ENCODE results near the gene XYLT2. TPM values are rescaled to one million over a fixed set of nuclear protein-coding genes. Genes with fewer than 3 reads are reported as not detected.

XYLT2 gene
- total and polyA plus RNA-seq, 2 experiments from 2014 or later, result 14.2 to 44.9 TPM

DNA sequence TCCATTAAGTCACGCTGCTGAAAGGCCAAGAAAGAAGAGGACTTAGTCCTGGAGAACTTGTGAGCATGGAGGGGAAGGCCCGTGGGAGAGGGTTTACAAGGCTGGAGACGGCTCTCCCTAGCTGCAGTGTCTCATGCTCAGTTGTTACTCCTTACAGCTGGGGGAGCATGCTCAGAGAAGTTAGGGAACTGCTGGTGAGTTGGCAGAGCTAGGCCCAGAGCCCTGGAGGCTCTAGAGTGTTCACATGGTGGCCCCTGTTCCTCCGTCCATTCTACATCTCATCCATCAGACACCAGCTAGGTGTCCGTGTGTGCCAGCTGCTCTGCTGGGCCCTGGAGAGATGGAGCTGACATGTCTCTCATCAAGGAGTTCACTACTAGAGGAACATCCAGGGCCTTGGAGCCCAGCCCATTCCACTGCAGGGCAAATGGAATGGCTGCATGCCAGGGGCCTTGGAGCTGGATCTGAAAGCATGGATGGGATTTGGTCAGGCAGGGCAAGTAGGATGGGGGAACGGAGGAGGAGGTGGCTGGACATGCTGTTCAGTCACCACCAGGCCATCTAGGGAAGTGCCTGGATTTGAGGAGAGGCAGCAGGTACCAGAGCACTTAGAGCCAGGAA lies 6.3 kb downstream of the XYLT2 start:
- H3K4me2 ChIP-seq, result no peak overlapping the region
- no peak overlapping the region for H3K4me3 ChIP-seq
- no peak for ATAC-seq
- Mint-ChIP-seq H3K27ac (no peak overlapping the region), H3K4me1 (peaks cover 18% of the 10 kb centered on the region), H3K9me3 (no peaks in the 10 kb centered on the region; the same call in 2 of the 3 replicates), H3K36me3 (ENCODE audit: low read depth) (peaks cover 36% of the 10 kb centered on the region), H3K4me3 (no peak overlapping the region; the same call in 2 of the 3 replicates), H3K27me3 (ENCODE audit: insufficient read depth, low read depth, poor library complexity) (peaks cover 13% of the 10 kb centered on the region)
- TF ChIP-seq NANOG (IDR thresholded peaks at IDR 0.05; ENCODE audit: borderline replicate concordance), result no peak
- TF ChIP-seq ZNF331 (CRISPR knock-in tag; IDR thresholded peaks at IDR 0.05; ENCODE audit: low read depth), result no peak
- TF ChIP-seq ZNF114 (CRISPR knock-in tag; IDR thresholded peaks at IDR 0.05), result no peak
- no peak for TF ChIP-seq POLR2AphosphoS5 (IDR thresholded peaks at IDR 0.05; ENCODE audit: low read depth)
- TF ChIP-seq JUNB (IDR thresholded peaks at IDR 0.05; ENCODE audit: unreplicated experiment), result no peak
- TF ChIP-seq EZH2phosphoT487 (IDR thresholded peaks at IDR 0.05; ENCODE audit: unreplicated experiment), result no peak
- TF ChIP-seq, protein P1, sequence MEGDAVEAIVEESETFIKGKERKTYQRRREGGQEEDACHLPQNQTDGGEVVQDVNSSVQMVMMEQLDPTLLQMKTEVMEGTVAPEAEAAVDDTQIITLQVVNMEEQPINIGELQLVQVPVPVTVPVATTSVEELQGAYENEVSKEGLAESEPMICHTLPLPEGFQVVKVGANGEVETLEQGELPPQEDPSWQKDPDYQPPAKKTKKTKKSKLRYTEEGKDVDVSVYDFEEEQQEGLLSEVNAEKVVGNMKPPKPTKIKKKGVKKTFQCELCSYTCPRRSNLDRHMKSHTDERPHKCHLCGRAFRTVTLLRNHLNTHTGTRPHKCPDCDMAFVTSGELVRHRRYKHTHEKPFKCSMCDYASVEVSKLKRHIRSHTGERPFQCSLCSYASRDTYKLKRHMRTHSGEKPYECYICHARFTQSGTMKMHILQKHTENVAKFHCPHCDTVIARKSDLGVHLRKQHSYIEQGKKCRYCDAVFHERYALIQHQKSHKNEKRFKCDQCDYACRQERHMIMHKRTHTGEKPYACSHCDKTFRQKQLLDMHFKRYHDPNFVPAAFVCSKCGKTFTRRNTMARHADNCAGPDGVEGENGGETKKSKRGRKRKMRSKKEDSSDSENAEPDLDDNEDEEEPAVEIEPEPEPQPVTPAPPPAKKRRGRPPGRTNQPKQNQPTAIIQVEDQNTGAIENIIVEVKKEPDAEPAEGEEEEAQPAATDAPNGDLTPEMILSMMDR (conservative IDR thresholded peaks at IDR 0.05; ENCODE audit: low read depth in 2 of 2), result no peak
- TF ChIP-seq STAT1 (IDR thresholded peaks at IDR 0.05; ENCODE audit: unreplicated experiment), result no peak
- TF ChIP-seq, protein P2, sequence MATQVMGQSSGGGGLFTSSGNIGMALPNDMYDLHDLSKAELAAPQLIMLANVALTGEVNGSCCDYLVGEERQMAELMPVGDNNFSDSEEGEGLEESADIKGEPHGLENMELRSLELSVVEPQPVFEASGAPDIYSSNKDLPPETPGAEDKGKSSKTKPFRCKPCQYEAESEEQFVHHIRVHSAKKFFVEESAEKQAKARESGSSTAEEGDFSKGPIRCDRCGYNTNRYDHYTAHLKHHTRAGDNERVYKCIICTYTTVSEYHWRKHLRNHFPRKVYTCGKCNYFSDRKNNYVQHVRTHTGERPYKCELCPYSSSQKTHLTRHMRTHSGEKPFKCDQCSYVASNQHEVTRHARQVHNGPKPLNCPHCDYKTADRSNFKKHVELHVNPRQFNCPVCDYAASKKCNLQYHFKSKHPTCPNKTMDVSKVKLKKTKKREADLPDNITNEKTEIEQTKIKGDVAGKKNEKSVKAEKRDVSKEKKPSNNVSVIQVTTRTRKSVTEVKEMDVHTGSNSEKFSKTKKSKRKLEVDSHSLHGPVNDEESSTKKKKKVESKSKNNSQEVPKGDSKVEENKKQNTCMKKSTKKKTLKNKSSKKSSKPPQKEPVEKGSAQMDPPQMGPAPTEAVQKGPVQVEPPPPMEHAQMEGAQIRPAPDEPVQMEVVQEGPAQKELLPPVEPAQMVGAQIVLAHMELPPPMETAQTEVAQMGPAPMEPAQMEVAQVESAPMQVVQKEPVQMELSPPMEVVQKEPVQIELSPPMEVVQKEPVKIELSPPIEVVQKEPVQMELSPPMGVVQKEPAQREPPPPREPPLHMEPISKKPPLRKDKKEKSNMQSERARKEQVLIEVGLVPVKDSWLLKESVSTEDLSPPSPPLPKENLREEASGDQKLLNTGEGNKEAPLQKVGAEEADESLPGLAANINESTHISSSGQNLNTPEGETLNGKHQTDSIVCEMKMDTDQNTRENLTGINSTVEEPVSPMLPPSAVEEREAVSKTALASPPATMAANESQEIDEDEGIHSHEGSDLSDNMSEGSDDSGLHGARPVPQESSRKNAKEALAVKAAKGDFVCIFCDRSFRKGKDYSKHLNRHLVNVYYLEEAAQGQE (IDR thresholded peaks at IDR 0.05; ENCODE audit: unreplicated experiment), result no peak
- no peak for TF ChIP-seq ZNF462 (CRISPR knock-in tag; IDR thresholded peaks at IDR 0.05)
- TF ChIP-seq, protein P3, sequence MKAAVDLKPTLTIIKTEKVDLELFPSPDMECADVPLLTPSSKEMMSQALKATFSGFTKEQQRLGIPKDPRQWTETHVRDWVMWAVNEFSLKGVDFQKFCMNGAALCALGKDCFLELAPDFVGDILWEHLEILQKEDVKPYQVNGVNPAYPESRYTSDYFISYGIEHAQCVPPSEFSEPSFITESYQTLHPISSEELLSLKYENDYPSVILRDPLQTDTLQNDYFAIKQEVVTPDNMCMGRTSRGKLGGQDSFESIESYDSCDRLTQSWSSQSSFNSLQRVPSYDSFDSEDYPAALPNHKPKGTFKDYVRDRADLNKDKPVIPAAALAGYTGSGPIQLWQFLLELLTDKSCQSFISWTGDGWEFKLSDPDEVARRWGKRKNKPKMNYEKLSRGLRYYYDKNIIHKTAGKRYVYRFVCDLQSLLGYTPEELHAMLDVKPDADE (IDR thresholded peaks at IDR 0.05), result no peak
- TF ChIP-seq EZH2 (IDR thresholded peaks at IDR 0.05; ENCODE audit: low read depth, unreplicated experiment), result no peak
- no peak for TF ChIP-seq CREB1 (CRISPR knock-in tag; IDR thresholded peaks at IDR 0.05; ENCODE audit: low read depth)
- peaks cover 25% of the 10 kb centered on the region for H3K79me2 ChIP-seq (replicated peaks; ENCODE audit: insufficient read depth)
- H4K20me1 ChIP-seq (replicated peaks; ENCODE audit: insufficient read depth), result peaks cover 6% of the 10 kb centered on the region; the same call in 1 of the 2 replicates
- no peak overlapping the region for H3K27ac ChIP-seq (ENCODE audit: low read depth)
- H3K9me2 ChIP-seq (ENCODE audit: insufficient read depth), result no peaks in the 10 kb centered on the region
- H3F3A ChIP-seq (replicated peaks; ENCODE audit: low read depth), result no peaks in the 10 kb centered on the region
- H3K4me1 ChIP-seq (ENCODE audit: insufficient read depth), result peaks cover 11% of the 10 kb centered on the region
- no peak for DNase-seq (ENCODE audit: low spot score)
- H3K36me3 ChIP-seq (ENCODE audit: insufficient read depth), result no peaks in the 10 kb centered on the region
- H3K27me3 ChIP-seq (ENCODE audit: insufficient read depth), result no peaks in the 10 kb centered on the region
- H2AFZ ChIP-seq, result no peak overlapping the region
